Left cardiac atrium (tissue), 4 donors: ENCODE data around the gene CD82. TPM values are rescaled to one million over a fixed set of nuclear protein-coding genes. Genes with fewer than 3 reads are reported as not detected.

ENCODE experiments used
- ATAC-seq, 2 donors: fragments of 200-7000 bp; cut with Tn5 transposase; one replicate each; pipeline ENCODE4 v1.9.1; 2020; ENCODE audit warnings: mild to moderate bottlenecking in 2 of 2, moderate library complexity in 2 of 2
- DNase-seq: peaks from one replicate; pipeline ENCODE4 v3.0.0-alpha.2; 2020
- intact Hi-C, 2 donors: fragments of 100-400 bp; cut with DNase I; formaldehyde crosslinking; loops; one replicate each; pipeline versions ENCODE4 v1.14.1 to v1.15.1; 2022 to 2023
- long read RNA-seq: library from polyadenylated mRNA; unstranded; transcript quantifications from one replicate; pipeline ENCODE4 v2.0.0, GENCODE V29; 2021
- total RNA-seq, 2 donors: library from RNA; stranded (reverse); fragmentation: NEBNext Ultra II Directional; extraction: Animal tissue kit (Norgen Biotek cat#: 25700); gene quantifications; one replicate each; pipeline ENCODE4 v1.2.1, GENCODE V29; 2021
- donor health status: DM: no; HTN: yes; CAD: no.
- donor health status: DM: no; HTN: yes; CAD: no; lungs with severe emphysema.
- donor health status: DM: yes; HTN: yes; CAD: no.
- donor health status: Dilated cardiomyopathy.

The CD82 gene
- total RNA-seq, result 10 to 100 TPM; 22.0 to 35.3 TPM
- long read RNA-seq, transcript CD82-201 (10 exons, 2,289 nt), result major isoform, 34 of 38 reads
- long read RNA-seq, partial matches to known transcripts, result 1 of 38 reads
- long read RNA-seq, other reads (novel, unspliced or antisense), result 3 of 38 reads

GRCh38 chr11:44565211-44565952 lies at the start of gene CD82:
CD82 (plus strand) TSS chr11:44565663; CDS start chr11:44594663, 29,000 bp downstream.
- intact Hi-C loops, result loop anchor here in 1 of 2 donors (10.0 kb wide), 1 partner anchor 349 kb away; no protein-coding TSS in a partner anchor
- DNase-seq (peak; percentile 100), ATAC-seq (peak; percentile 96)

- no peak for ATAC-seq
- intact Hi-C loops, result no loop called here
- no peak for DNase-seq
Observed at GRCh38 chr11:44516688-44517507, 48.6 kb upstream of the CD82 start.

GRCh38 chr11:44517541-44517940 lies 47.9 kb upstream of the CD82 start:
- no peak for ATAC-seq
- no peak for DNase-seq
- intact Hi-C loops, result no loop called here

GRCh38 chr11:44518968-44519550 lies 46.4 kb upstream of the CD82 start:
- DNase-seq (no peak), ATAC-seq (no peak)
- intact Hi-C loops, result no loop called here

GRCh38 chr11:44519989-44520737 lies 45.3 kb upstream of the CD82 start:
- peak; percentile 62 for DNase-seq
- intact Hi-C loops, result no loop called here
- ATAC-seq, result peak; percentile 67 to 77

GRCh38 chr11:44521148-44521547 lies 44.3 kb upstream of the CD82 start:
- intact Hi-C loops, result no loop called here
- ATAC-seq (no peak), DNase-seq (no peak)

GRCh38 chr11:44522294-44522693 lies 43.2 kb upstream of the CD82 start:
- ATAC-seq, result no peak
- intact Hi-C loops, result no loop called here
- no peak for DNase-seq

GRCh38 chr11:44524346-44524745 lies 41.1 kb upstream of the CD82 start:
- DNase-seq, result no peak
- no peak for ATAC-seq
- intact Hi-C loops, result no loop called here

- intact Hi-C loops, result no loop called here
- ATAC-seq (no peak), DNase-seq (no peak)
Observed at GRCh38 chr11:44524751-44525201, 40.7 kb upstream of the CD82 start.

GRCh38 chr11:44525473-44526252 lies 39.8 kb upstream of the CD82 start:
- ATAC-seq (peak in 1 of 2 donors; percentile 29), DNase-seq (peak; percentile 66)
- intact Hi-C loops, result no loop called here

GRCh38 chr11:44526438-44526837 lies 39.0 kb upstream of the CD82 start:
- ATAC-seq (no peak), DNase-seq (no peak)
- intact Hi-C loops, result no loop called here

- ATAC-seq (no peak), DNase-seq (no peak)
- intact Hi-C loops, result no loop called here
Observed at GRCh38 chr11:44527476-44527875, 38.0 kb upstream of the CD82 start.

GRCh38 chr11:44528103-44528502 lies 37.4 kb upstream of the CD82 start:
- no peak for DNase-seq
- intact Hi-C loops, result no loop called here
- peak in 1 of 2 donors; percentile 22 for ATAC-seq

- intact Hi-C loops, result no loop called here
- no peak for ATAC-seq
- no peak for DNase-seq
Observed at GRCh38 chr11:44528581-44528980, 36.9 kb upstream of the CD82 start.

- DNase-seq (no peak), ATAC-seq (no peak)
- intact Hi-C loops, result loop anchor here in 1 of 2 donors (10.0 kb wide), 1 partner anchor 415 kb away; no protein-coding TSS in a partner anchor
Observed at GRCh38 chr11:44529895-44530412, 35.5 kb upstream of the CD82 start.

GRCh38 chr11:44530413-44531115 lies 34.9 kb upstream of the CD82 start:
- ATAC-seq, result no peak
- DNase-seq, result no peak
- intact Hi-C loops, result loop anchor here in 1 of 2 donors (10.0 kb wide), 1 partner anchor 416 kb away; no protein-coding TSS in a partner anchor

- DNase-seq, result no peak
- intact Hi-C loops, result loop anchor here in 1 of 2 donors (10.0 kb wide), 1 partner anchor 416 kb away; no protein-coding TSS in a partner anchor
- no peak for ATAC-seq
Observed at GRCh38 chr11:44531116-44531504, 34.4 kb upstream of the CD82 start.
